UCSD-AML1 (cell line): ENCODE measurements around the gene RAPGEF4.
"Not testable (repeated sequence)": the region's sequence is repeated elsewhere in the genome, so short reads cannot be mapped to it uniquely, and the experiment has no call there.

Experiments used
- DNase-seq: peaks from one replicate; lab custom pipeline; 2025; ENCODE audit not compliant: unreplicated experiment; lab: John Stamatoyannopoulos, UW

Gene RAPGEF4

DNA sequence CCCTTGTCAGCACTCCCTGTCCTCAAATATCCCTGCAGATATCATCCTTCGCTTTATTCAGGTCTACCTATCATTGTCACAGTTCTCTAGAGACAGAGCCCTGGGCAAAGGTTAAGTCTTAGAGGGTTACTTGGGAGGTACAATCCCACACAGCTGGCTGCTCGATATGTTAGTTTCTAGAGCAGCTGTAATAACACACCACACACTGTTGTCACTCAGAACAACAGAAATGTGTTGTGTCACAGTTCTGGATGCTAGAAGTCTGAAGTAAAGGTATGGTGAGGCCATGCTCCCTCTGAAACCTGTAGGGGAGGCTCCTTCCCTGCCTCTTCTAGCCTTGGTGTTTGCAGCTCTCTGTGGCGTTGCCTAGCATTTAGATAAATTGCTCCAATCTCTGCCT lies 9.9 kb upstream of the RAPGEF4 start:
- no peak for DNase-seq

DNA sequence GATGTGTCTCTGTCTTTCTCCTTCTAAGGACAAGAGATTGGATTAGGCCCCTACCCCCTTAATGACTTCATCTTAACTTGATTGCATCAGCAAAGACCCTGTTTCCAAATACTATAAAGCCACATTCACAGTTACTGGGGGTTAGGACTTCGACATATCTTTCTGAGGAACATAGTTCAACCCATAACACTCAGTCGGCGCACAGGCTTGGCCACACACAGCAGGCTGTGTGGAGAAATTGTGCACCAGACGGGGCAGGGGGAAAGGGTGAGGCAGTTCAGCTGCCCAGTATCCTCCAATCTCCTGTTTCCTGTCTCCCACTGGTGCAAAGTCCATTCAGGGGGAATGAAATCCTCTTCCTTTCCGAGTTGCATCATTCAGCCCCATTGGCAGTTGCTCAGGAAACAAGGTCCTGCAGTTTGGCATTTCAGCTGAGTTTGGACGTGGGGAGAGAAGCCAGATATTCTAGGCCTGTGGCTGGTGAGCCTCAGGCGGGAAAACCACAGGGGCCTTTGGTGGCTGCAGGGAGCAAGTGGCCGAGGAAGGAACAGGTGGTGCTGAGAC lies 9.4 kb upstream of the RAPGEF4 start:
- DNase-seq: peak; percentile 35

GRCh38 chr2:172730411-172730810 lies 5.2 kb upstream of the RAPGEF4 start:
- DNase-seq: no peak

DNA sequence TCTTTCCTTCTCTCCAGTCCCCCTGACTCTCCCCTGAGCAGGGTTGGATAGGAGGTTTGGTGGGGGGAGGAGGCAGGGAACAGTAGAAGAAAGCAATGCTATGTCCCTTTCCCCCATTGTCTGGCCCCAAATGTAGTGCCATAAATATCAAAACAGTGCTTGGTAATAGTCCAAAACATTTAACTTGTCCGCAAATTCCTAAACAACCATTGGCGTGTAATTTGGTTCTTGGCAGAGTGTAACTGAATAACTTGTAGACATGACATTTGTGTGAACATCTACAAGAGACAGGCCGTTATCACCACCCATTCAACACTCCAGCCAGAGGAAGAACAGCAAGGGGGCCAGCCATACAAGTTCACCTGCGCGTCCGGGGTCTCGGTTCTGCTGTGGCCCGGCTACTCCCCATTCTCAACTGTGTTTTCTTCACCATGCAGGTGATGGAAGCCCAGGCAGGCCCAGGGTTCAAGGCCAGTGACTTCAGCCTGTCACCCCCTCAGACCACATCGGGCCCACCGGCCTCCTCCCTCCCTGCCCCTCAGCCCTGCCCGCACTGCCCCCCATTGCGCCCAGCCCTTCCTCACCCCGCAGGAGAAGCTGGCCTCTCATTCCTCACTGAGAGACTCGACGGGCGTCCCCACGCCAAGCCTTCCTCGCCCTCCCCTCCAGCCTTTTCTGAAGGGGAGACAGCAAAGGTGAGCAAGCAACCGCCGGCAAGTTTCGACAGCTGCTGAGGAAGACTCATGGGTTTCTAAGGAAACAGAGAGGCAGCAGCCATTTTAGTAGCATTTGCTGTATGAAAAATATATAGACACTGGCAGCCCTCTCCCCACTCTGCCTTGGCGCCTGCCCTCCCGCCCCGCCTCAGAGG lies 699 bp upstream of the RAPGEF4 start:
- no peak for DNase-seq

GRCh38 chr2:172736424-172737174 lies 954 bp downstream of the RAPGEF4 start:
- no peak for DNase-seq

DNA sequence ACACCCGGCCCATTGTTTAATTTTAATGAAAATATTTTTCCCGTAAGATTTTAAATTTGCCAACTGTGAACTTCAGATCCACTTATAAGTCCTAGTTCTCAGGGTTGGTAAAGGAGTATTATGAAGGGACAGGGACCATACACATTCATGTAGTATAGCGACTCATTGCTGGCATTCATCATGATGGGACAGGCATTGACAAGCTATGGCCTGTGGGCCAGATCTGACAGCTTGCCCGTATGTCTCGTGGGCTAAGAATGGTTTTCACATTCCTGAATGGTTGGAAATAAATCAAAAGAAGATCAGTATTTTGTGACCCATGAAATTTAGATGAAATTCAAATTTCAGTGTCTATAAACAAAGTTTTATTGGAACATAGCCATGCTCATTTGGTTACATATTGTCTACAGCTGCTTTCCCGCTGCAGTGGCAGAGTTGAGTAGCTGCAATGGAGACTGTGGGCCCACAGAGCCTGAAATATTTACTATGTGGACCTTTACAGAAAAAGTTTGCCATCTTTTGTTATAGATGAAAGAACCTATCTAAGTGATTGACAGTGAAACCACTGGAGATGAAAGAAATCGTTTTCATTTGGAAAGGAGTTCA lies 4.1 kb downstream of the RAPGEF4 start:
- DNase-seq: no peak

DNA sequence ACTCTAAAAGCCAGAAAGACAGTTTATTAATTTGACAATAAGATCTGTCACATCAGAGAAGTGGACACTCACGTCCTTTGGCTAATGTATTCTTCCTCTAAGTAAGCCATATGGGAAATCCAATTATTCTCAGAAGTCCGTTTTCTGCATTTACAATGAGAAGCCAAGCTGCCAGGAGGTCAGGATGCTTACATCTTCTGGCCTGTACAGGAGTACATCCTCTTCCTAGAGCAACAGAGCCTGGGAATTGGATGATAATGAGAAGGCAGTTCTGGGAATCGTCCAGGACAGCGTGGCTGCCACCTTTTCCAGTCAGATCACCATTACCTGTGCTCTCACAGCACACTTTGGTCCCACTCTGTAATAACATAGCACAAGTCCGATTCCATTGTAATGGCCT lies 5.2 kb downstream of the RAPGEF4 start:
- DNase-seq: no peak

- DNase-seq: no peak
Measured at GRCh38 chr2:172742931-172743540, 7.4 kb downstream of the RAPGEF4 start.

DNA sequence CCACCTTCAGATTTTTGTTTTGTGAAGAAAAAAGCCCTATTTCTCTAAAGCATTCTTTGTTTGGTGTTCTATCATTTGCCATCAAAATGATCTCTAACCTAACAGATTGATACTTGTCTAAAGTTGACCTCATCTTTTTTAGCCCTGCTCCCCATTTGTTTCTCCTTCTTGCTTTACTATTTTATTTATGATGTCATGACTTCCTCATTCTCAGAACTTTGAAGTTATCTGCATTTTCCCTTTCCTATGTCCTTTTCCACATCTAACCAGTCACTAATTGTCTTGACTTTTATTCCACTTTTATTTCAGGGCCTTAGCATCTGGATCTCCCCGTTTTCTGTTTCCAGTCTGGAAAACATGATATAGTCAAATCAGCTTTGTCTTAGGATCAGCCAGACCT lies 8.3 kb downstream of the RAPGEF4 start:
- no peak for DNase-seq

GRCh38 chr2:172745636-172746035 lies 10.0 kb downstream of the RAPGEF4 start:
- no peak for DNase-seq

DNA sequence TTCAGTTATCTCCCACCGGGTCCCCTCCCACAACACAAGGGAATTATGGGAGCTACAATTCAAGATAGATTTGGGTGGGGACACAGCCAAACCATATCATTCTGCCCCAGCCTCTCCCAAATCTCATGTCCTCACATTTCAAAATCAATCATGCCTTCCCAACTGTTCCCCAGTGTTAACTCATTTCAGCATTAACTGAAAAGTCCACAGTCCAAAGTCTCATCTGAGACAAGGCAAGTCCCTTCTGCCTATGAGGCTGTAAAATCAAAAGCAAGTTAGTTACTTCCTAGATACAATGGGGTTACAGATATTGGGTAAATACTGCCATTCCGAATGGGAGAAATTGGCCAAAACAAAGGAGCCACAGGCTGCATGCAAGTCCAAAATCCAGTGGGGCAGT lies 12.9 kb downstream of the RAPGEF4 start:
- not testable (repeated sequence) for DNase-seq

GRCh38 chr2:172749388-172749787 lies 13.7 kb downstream of the RAPGEF4 start:
- no peak for DNase-seq

DNA sequence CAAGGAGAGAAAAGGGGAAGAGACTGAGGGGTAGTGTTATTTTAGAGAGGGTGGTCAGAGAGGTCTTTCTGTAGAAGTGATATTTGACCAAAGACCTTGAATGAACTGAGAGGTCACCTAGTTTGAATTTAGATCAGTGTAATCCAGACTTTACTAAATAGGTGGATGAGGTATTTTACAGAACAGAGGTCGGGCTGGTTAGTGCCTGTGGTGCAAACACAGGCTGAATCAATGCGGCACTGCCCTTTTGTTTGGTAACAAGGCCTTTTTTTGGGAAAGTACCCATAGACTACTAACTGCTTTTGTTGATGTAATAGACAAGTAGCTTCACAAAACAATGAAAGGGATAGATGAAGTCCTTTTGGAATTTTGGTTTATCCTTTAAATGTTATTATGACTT lies 15.9 kb downstream of the RAPGEF4 start:
- DNase-seq: no peak

DNA sequence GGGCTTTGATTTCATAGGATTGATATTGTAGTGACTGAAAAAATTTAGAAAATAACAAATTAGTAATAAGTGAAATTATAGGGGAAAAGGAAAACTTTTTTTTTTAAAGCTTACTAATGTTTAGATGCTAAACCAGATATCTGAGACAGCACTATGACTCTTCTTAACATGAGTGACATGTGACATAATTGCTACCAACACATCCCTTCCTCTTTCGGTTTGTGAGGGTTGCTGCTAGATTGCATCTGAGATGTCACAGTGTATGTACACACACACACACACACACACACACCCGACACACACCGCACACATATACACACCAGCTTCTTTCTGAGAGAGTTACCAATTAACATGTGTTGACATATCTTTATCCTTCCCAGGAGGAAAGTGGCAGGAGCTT lies 18.0 kb downstream of the RAPGEF4 start:
- DNase-seq: no peak

DNA sequence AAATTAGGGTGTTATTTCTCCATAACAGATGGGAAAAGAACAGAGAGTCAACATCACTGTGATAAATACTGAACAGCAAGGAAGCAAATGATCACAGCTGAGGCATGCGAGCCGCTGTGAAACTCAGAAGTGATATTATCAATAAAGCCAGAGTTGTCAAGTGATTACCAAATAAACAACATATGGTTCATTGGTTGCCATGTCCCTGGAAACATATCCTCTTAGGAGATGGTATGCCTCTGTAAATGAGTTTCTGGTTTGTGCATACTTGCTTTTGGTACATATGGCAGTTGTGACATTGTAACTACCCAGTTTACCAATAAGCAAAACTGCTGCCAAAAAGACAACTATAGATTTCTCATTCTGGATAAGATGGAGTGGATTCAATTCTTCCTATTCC lies 23.8 kb downstream of the RAPGEF4 start:
- no peak for DNase-seq

GRCh38 chr2:172761306-172761705 lies 25.7 kb downstream of the RAPGEF4 start:
- DNase-seq: no peak

GRCh38 chr2:172762574-172762973 lies 26.9 kb downstream of the RAPGEF4 start:
- DNase-seq: no peak

DNA sequence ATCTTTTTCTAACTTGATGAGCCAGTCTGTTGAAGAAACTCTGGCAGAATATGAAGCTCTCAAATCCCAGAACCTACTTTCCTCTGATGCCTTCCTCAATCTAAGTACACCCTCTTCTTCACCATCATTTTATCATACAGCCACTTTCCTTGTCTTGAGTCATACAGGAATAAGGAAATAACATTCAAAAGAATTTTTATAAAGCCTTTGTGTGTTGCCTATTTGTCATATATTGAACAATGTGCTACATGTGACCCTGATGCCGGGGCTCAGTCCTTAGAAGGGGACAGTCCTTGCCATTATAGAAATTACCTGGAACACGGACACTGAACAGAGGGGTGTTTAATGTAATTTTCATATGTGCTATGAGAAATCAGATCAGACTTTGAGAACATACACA lies 27.4 kb downstream of the RAPGEF4 start:
- no peak for DNase-seq

- DNase-seq: no peak
Measured at GRCh38 chr2:172765662-172766061, 30.0 kb downstream of the RAPGEF4 start.

DNA sequence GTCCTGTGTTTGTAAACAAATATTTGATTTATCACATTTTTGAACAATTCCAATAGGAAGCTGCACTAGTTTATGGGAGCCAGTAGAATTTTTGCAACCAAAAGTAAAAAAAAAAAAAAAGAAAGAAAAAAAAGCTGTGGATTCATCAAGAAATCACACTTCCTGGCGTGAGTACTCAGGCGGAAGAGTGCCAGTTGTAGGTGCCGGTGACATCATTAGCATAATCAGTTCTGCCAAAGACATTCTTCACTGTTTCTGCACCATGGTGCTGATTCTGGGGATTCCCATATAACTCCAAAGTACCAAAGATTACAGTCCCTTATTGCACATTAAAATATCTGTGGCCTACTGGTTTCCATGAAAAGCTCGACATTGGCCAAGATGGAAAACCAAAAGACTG lies 32.8 kb downstream of the RAPGEF4 start:
- no peak for DNase-seq

DNA sequence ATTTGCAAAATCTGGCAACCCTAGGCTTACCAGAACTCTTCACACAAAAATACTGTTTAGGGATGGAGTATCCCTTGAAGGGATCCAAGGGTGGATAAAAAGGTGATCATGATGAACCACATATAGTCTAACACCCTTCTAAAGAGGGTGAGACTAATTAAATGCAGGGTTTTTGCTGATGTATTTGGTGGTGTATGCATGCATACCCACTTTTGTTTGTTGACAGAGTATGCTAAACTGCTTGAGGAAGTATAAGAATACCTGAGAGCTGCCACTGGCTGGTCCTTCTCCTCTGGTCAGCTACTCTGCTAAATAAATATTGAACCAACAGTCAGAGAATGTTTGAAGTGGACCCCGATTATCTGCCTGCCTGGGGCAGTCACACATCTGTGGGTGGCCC lies 34.2 kb downstream of the RAPGEF4 start:
- DNase-seq: no peak
